GM15510 (cell line): ENCODE measurements around the gene VASN.

Experiments used
- POLR2A ChIP-seq: IDR thresholded peaks from 3 replicates; pipeline ENCODE4 v1.6.1; 2011; ENCODE audit warnings: borderline replicate concordance; ENCODE audit not compliant: insufficient read length; ENCODE audit errors: extremely low read depth

Gene VASN

GRCh38 chr16:4425378-4426020 lies 53.9 kb downstream of the VASN start, which contains the start of gene DNAJA3:
Gene DNAJA3, plus strand, starts transcription at chr16:4425868. Its CDS starts 14 bp downstream, at chr16:4425882.
- peak; percentile 88 for TF ChIP-seq POLR2A

DNA sequence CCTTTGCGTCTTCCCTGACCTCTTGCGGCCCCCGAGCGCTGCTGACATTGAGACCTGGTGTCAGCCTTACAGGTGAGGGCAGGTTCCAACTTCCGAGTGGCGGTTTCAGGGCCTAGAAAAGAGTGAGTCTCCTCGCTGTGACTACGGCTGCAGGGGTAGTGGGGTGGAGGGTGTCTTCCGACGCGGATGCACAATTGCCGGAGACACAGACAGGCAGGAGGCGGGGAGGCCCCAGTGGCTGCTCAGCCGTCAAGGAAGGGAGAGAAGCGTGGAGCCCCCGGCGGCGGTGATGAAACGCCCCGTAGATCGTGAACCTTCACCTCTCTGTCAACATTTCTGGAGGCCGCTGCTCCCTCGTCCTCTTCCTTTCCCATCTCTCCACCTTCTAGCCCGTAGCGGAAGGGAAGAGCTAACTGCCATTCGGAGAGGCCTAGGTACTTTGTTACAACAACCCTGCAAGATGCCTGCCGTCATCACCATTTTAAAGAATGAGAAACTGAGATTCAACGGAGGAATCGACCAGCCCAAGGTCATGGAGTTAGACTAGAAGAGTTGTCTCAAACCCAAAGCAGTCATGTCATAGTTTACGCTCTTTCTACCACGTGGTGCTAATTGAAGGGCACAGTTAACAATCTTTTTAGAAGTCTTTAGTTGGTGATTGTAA lies 54.5 kb downstream of the VASN start:
- TF ChIP-seq POLR2A: no peak

DNA sequence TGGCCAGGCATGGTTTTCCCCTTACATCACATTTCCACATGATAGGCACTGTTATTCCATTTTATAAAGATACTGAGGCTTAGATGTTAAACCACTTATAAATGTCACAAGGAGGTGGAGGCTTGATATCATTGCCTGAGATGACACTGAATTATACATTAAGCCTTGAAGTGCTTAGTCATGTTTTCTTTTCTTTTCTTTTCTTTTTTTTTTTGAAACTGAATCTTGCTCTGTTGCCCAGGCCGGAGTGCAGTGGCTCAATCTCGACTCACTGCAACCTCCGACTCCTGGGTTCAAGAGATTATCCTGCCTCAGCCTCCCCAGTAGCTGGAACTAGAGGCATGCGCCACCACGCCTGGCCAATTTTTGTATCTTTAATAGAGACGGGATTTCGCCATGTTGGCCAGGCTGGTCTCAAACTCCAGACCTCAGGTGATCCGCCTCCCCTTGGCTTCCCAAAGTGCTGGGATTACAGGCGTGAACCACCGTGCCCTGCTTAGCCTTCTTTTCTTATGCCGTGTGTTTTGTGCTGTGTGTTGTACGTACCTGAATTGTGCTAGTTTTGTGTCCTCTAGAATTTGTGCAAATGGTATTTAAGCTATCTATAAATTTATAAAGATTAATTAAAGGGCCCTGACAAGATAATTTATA lies 55.2 kb downstream of the VASN start:
- TF ChIP-seq POLR2A: no peak

DNA sequence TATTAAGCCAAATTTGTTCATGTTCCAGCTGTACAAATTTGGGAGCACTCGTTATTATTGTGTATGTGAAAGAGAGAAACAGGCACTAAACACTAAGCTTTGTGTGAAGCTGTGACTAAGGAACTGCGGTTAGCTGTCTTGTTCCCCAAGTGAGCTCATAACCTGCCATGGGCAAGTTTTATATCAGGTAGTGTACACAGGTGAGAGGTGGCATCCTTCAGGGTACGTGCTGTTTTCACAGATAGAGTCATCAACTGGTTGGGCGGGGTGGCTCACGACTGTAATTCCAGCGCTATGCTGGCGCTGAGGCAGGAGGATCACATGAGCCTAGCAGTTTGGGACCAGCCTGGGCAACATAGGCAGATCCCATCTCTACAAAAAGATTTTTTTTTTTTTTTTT lies 56.9 kb downstream of the VASN start:
- no peak for TF ChIP-seq POLR2A

DNA sequence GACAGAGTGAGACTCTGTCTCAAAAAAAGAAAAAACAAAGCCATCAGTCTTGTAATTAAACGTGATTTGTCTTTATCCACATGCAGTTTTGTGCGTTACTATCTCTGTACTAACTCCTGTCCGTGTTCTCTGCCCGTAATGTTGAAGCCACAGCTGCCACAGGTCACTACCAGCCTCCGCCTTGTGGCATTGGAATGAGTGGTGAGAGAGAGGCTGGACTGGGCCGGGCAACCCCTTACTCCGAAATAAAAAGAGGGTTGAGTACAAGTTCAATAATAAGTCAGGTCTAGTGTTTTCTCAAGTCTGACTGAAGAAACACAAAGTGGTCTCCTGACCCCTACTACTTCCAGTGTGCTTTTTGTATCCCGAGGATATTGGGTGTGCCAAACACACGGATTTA lies 59.4 kb downstream of the VASN start:
- no peak for TF ChIP-seq POLR2A
